GM12878 (cell line): ENCODE results near the gene FAM114A2. TPM values are rescaled to one million over a fixed set of nuclear protein-coding genes. Genes with fewer than 3 reads are reported as not detected.

ENCODE experiments used
- ATAC-seq: fragments of 200-7000 bp; cut with Tn5 transposase; 3 replicates; pipeline ENCODE4 v1.9.1; 2020; ENCODE audit warnings: mild to moderate bottlenecking, moderate library complexity
- BruUV-seq: library from RNA; stranded (reverse); fragments of 400-500 nt; replicated peaks from 2 replicates; lab custom pipeline; 2021; lab: Mats Ljungman, UMichigan
- CTCF ChIA-PET: fragments of 300-600 bp; sonication (Branson Sonifier 250); formaldehyde crosslinking; extraction: SDS; loops from one replicate; lab custom pipeline; 2021; ENCODE audit warnings: inconsistent platforms; lab: Yijun Ruan, JAX
- POLR2A ChIA-PET: fragments of 350-600 bp; formaldehyde crosslinking; extraction: SDS; loops from one replicate; lab custom pipeline; 2021; ENCODE audit warnings: inconsistent platforms; lab: Charles Lee
- RAD21 ChIA-PET: fragments of 300-600 bp; sonication (Branson Sonifier 250); formaldehyde crosslinking; loops from one replicate; lab custom pipeline; 2023; ENCODE audit warnings: antibody characterized with exemption; ENCODE audit not compliant: unreplicated experiment; lab: Charles Lee
- SMC1A ChIA-PET: fragments of 300-600 bp; sonication (Branson Sonifier 250); formaldehyde crosslinking; loops from one replicate; lab custom pipeline; 2023; ENCODE audit not compliant: unreplicated experiment, uncharacterized antibody; lab: Charles Lee
- DNase-seq: peaks from one replicate; pipeline ENCODE4 v3.0.0-alpha.2; 2011; ENCODE audit warnings: low read depth, low spot score
- FAIRE-seq: peaks from 3 replicates; lab custom pipeline; 2011; peaks lifted over from hg19 to GRCh38; lab: Jason Lieb, UNC
- H2AFZ ChIP-seq: 2 replicates; pipeline ENCODE4 v1.6.0; 2011; ENCODE audit warnings: low read depth, low read length, control low read depth; ENCODE audit not compliant: control insufficient read depth
- H3K27ac ChIP-seq: 2 replicates; pipeline ENCODE4 v1.5.1; 2011; ENCODE audit warnings: control low read depth; ENCODE audit not compliant: control insufficient read depth, insufficient read depth
- H3K27me3 ChIP-seq, 2 experiments: replicated peaks in 1 of 2; 2 replicates each; pipeline versions ENCODE4 v1.6.0 to v1.6.1; 2011; ENCODE audit warnings: low read length in 1 of 2; ENCODE audit not compliant: control insufficient read depth in 2 of 2, insufficient read depth in 2 of 2
- H3K36me3 ChIP-seq, 2 experiments: 2 replicates each; pipeline ENCODE4 v1.5.1; 2011; ENCODE audit warnings: low read length in 1 of 2; ENCODE audit not compliant: control insufficient read depth in 2 of 2, insufficient read depth in 2 of 2
- H3K4me1 ChIP-seq: 2 replicates; pipeline ENCODE4 v1.6.1; 2011; ENCODE audit warnings: mild to moderate bottlenecking, low read length, moderate library complexity, mixed read lengths; ENCODE audit not compliant: control insufficient read depth, insufficient read depth
- H3K4me2 ChIP-seq: 2 replicates; pipeline ENCODE4 v1.6.0; 2011; ENCODE audit warnings: control low read depth; ENCODE audit not compliant: control insufficient read depth, insufficient read depth
- H3K4me3 ChIP-seq: fragments of 200-600 bp; sonication (generic); 2 replicates; pipeline ENCODE4 v1.5.1; 2016
- H3K79me2 ChIP-seq: 2 replicates; pipeline ENCODE4 v1.6.0; 2011; ENCODE audit warnings: low read length; ENCODE audit not compliant: control insufficient read depth, insufficient read depth
- H3K9ac ChIP-seq: 2 replicates; pipeline ENCODE4 v1.8.0; 2011; ENCODE audit warnings: low read length, control low read depth, mixed read lengths; ENCODE audit not compliant: control insufficient read depth, insufficient read depth
- H3K9me3 ChIP-seq: replicated peaks from 3 replicates; pipeline ENCODE4 v1.5.1; 2011; ENCODE audit warnings: mild to moderate bottlenecking, low read length; ENCODE audit not compliant: control insufficient read depth, insufficient read depth
- H4K20me1 ChIP-seq: 2 replicates; pipeline ENCODE4 v1.6.0; 2011; ENCODE audit not compliant: control insufficient read depth, insufficient read depth
- BCL11A ChIP-seq: IDR thresholded peaks from 2 replicates; pipeline ENCODE4 v1.6.1; 2011; ENCODE audit warnings: low read depth, low read length
- BMI1 ChIP-seq: fragments of 450-650 bp; IDR thresholded peaks from 2 replicates; pipeline ENCODE4 v1.6.1; 2016; ENCODE audit warnings: mild to moderate bottlenecking, moderate library complexity, borderline replicate concordance
- CBX3 ChIP-seq: fragments of 200-600 bp; sonication (generic); IDR thresholded peaks from 2 replicates; pipeline ENCODE4 v1.6.1; 2016; ENCODE audit warnings: low read depth, borderline replicate concordance
- CHD4 ChIP-seq: fragments of 200-600 bp; sonication (generic); IDR thresholded peaks from 2 replicates; pipeline ENCODE4 v1.6.1; 2016; ENCODE audit warnings: mild to moderate bottlenecking
- DPF2 ChIP-seq: fragments of 450-650 bp; IDR thresholded peaks from 2 replicates; pipeline ENCODE4 v1.6.1; 2017; ENCODE audit warnings: mild to moderate bottlenecking
- HSF1 ChIP-seq: fragments of 150-350 bp; IDR thresholded peaks from 2 replicates; pipeline ENCODE4 v1.6.1; 2014; ENCODE audit warnings: mild to moderate bottlenecking, low read depth, low read length
- MTA2 ChIP-seq: fragments of 450-650 bp; IDR thresholded peaks from 2 replicates; pipeline ENCODE4 v1.6.1; 2016; ENCODE audit warnings: low read depth, mild to moderate bottlenecking, moderate library complexity
- NFYA ChIP-seq: IDR thresholded peaks from 2 replicates; pipeline ENCODE4 v1.6.1; 2011; ENCODE audit warnings: low read depth, mild to moderate bottlenecking, low read length, improper control_type of control experiment, borderline replicate concordance
- POLR2AphosphoS2 ChIP-seq: IDR thresholded peaks from 2 replicates; pipeline ENCODE4 v1.6.1; 2011; ENCODE audit warnings: low read depth, mild to moderate bottlenecking, low read length, improper control_type of control experiment, moderate library complexity
- REST ChIP-seq: IDR thresholded peaks from 2 replicates; pipeline ENCODE4 v1.6.1; 2012; ENCODE audit warnings: mild to moderate bottlenecking, low read depth, low read length
- ZNF622 ChIP-seq: fragments of 450-650 bp; IDR thresholded peaks from 2 replicates; pipeline ENCODE4 v1.6.1; 2017; ENCODE audit warnings: mild to moderate bottlenecking, inconsistent platforms
- in situ Hi-C: fragments of 300-500 bp; cut with MboI; formaldehyde crosslinking; loops from 9 replicates; pipeline ENCODE4 v1.14.3; 2018; ENCODE audit warnings: mixed read lengths
- intact Hi-C: fragments of 100-400 bp; cut with micrococcal nuclease; formaldehyde crosslinking; loops from one replicate; pipeline ENCODE4 v1.14.2; 2022; ENCODE audit not compliant: unreplicated experiment
- polyA plus RNA-seq, 11 experiments: library from polyadenylated mRNA; depleted of rRNA in 4 of 11; unstranded in 6 of 11; stranded (reverse) in 5 of 11; fragments of >200 nt; fragmentation: Nextera tagmentation in 4 of 11; fragmentation: Illumina TruSeq in 1 of 11; extraction: Ambion mirVana in 4 of 11; extraction: Trizol in 1 of 11; gene quantifications; 1 replicate in 1 of 11; 2 replicates in 10 of 11; pipeline versions ENCODE4 v1.2.1 to v1.2.3, GENCODE V29; 2011 to 2016; ENCODE audit warnings: inconsistent platforms in 2 of 11, missing spikeins in 2 of 11, low read depth in 1 of 11
- total RNA-seq, 4 experiments: library from RNA; depleted of rRNA in 3 of 4; stranded (reverse); fragments of >200 nt in 3 of 4; fragmentation: Illumina TruSeq in 1 of 4; extraction: Trizol in 1 of 4; gene quantifications; 2 replicates each; pipeline versions ENCODE4 v1.2.1 to v1.2.3, GENCODE V29; 2013 to 2021

FAM114A2 gene
- total and polyA plus RNA-seq, 10 of the 15 experiments (the other 5 are each of a cell fraction or from before 2014, with no cell fraction given), result 16.8 to 32.8 (median 24.3) TPM

DNA sequence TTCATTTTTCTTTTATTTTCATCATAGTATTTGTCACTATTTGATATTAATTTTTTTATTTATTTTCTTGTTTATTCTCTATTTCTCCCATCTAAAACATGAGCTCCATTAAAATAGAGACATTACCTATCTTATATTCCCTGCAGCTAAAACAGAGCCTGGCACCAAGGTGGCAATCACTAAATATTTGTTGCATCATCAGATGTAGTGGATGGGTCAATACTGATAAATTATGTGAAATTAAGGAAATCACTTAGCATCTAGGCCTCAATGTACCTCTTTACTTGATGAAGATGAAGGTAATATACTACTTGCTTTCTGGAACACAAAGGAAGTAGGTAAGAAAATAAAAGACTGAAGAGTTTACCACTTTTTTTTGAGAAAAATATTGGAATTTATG is 24.7 kb upstream of the FAM114A2 start:
- no peak overlapping the region for H3K27ac ChIP-seq
- no peak overlapping the region for H3K9ac ChIP-seq
- no peaks in the 10 kb centered on the region for H3K36me3 ChIP-seq
- TF ChIP-seq ZNF622 (no peak), BMI1 (no peak), POLR2AphosphoS2 (no peak), CBX3 (no peak), HSF1 (no peak), MTA2 (no peak), NFYA (no peak), REST (no peak), BCL11A (no peak), DPF2 (no peak), CHD4 (no peak)
- H3K4me1 ChIP-seq, result peaks cover 13% of the 10 kb centered on the region
- ATAC-seq (no peak), FAIRE-seq (no peak), DNase-seq (no peak)
- H3K9me3 ChIP-seq, result no peaks in the 10 kb centered on the region; the same call in 2 of the 3 replicates
- H4K20me1 ChIP-seq, result no peaks in the 10 kb centered on the region
- ChIA-PET CTCF (interaction anchor here (2.0 kb wide), 1 partner anchor 9 kb away, joined by 16 read pairs; no protein-coding TSS in a partner anchor), RAD21 (interaction anchor here (0.7 to 1.2 kb wide), 2 partner anchors 9 to 342 kb away, joined by 3 to 5 read pairs; no protein-coding TSS in a partner anchor), SMC1A (no interaction called here), POLR2A (interaction anchor here (0.6 to 0.7 kb wide), 2 partner anchors 155 to 880 kb away, joined by 3 read pairs; no protein-coding TSS in a partner anchor)
- in situ Hi-C loops (loop anchor here (10.0 kb wide), 1 partner anchor 121 kb away; no protein-coding TSS in a partner anchor), intact Hi-C loops (loop anchor here (5.0 kb wide), 1 partner anchor 141 kb away; no protein-coding TSS in a partner anchor)
- H2AFZ ChIP-seq, result no peak overlapping the region
- H3K4me2 ChIP-seq, result no peak overlapping the region
- H3K27me3 ChIP-seq, result no peaks in the 10 kb centered on the region
- no peak overlapping the region for H3K4me3 ChIP-seq
- H3K79me2 ChIP-seq, result no peaks in the 10 kb centered on the region
- BruUV-seq, result no TSS peak
